Natural killer cell treated with Interleukin-12 subunit alpha and Interleukin-12 subunit beta and Interleukin-15 and Interleukin-18, amount 100 ng/mL, for 72 hours (primary cell): ENCODE measurements around the gene TNC. TPM values are rescaled to one million over a fixed set of nuclear protein-coding genes. Genes with fewer than 3 reads are reported as not detected.

Experiments used
- ATAC-seq, 2 donors: fragments of 150-1000 bp; cut with Tn5 transposase in 1 of 2; sonication (Bioruptor Pico), chemical (Tn5 transposase) in 1 of 2; 2 replicates each; pipeline ENCODE4 v1.10.0; 2021
- DNase-seq: peaks from one replicate; pipeline ENCODE4 v3.0.0; 2022; ENCODE audit warnings: low spot score
- H3K27ac Mint-ChIP-seq, 2 donors: 1 replicate in 1 of 2; 2 replicates in 1 of 2; pipeline ENCODE4 v1.8.0; 2022; ENCODE audit warnings: mixed read lengths in 2 of 2, mild to moderate bottlenecking in 1 of 2, moderate library complexity in 1 of 2
- H3K27me3 Mint-ChIP-seq, 2 donors: 1 replicate in 1 of 2; 2 replicates in 1 of 2; pipeline ENCODE4 v1.8.0; 2022; ENCODE audit warnings: mixed read lengths in 2 of 2
- H3K36me3 Mint-ChIP-seq: one replicate; pipeline ENCODE4 v1.8.0; 2022; ENCODE audit warnings: mixed read lengths
- H3K4me1 Mint-ChIP-seq, 2 donors: 1 replicate in 1 of 2; 2 replicates in 1 of 2; pipeline ENCODE4 v1.8.0; 2022; ENCODE audit warnings: low read depth in 2 of 2, mixed read lengths in 2 of 2, mild to moderate bottlenecking in 1 of 2
- H3K4me3 Mint-ChIP-seq: one replicate; pipeline ENCODE4 v1.8.0; 2022; ENCODE audit warnings: mixed read lengths
- H3K9me3 Mint-ChIP-seq: 2 replicates; pipeline ENCODE4 v1.8.0; 2022; ENCODE audit warnings: mixed read lengths
- total RNA-seq, 2 donors: library from RNA; stranded (reverse); gene quantifications; one replicate each; pipeline ENCODE4 v1.2.3, GENCODE V29; 2022

Gene TNC
- total RNA-seq, 2 donors from 2014 or later: 0.64 TPM; not detected in 1

DNA sequence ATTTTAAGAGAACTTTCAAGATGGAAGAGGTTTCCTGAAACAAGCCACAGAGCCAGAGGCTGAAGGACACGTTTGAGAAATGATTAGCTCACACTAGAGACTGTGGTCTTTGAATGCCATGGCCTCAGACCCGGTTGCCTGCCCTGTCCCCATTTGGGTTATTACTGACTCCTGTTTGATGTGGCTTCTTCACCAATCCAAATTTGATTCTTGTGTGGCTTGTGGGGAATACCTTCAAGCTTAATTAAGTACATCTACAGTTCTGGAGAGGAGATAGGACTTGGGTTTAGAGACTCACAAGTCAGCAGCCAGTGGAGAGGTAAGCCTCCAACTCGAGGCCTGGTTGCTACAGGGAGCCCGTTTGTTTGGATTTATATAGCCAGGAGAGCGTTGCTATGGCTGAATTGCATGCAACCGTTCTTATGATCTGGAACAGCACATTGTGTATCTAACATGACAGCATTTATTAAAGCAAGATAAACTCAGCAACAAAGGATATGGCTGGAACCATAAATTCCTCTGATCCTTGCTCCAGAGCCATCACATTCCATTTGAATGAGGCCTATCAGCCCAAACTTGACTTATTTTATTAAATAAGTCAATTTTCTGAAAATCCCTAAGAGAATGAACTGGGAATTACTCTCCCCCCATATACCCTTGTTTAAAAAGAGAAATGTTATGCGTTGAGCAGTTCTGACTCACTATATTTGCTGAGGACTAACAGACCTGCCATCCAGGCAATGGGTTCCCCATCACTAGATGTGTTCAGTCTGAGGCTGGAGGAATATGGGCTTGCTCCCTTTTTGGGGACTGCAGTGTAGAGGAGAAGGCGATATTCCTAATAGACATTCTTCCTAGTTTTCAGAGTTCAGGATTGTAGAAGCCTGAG is 99.2 kb downstream of the TNC start:
- Mint-ChIP-seq H3K9me3 (no peaks in the 10 kb centered on the region), H3K4me3 (no peak overlapping the region), H3K27ac (no peak overlapping the region), H3K4me1 (peaks cover 3 to 5% of the 10 kb centered on the region in 2 donors), H3K27me3 (peaks cover 8 to 20% of the 10 kb centered on the region in 2 donors), H3K36me3 (no peaks in the 10 kb centered on the region)
- ATAC-seq: peak in 1 of 2 donors; percentile 12
- DNase-seq: no peak

DNA sequence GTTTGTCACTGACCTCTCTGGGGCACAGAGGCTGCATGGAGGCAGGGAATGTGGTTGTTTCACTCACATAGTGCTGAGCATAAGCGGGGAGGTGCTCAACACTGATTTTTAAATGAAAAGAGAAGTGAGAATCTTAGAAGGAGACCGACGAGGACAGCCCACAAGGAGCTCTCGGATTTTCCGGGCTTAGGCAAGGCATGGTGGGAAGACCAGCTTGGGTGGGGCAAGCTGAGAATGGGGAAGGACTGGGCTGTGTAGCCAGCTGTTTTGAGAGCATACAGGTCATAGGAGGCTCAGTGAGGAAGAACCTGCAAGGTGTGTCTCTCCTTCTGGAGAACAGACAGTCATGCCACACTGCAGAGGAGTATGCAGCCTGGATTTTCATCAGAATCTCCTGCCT is 101.6 kb downstream of the TNC start:
- Mint-ChIP-seq H3K9me3 (no peaks in the 10 kb centered on the region), H3K27ac (no peak overlapping the region), H3K27me3 (peaks cover 8 to 22% of the 10 kb centered on the region in 2 donors), H3K36me3 (no peaks in the 10 kb centered on the region), H3K4me3 (no peak overlapping the region), H3K4me1 (peaks cover 3 to 11% of the 10 kb centered on the region in 2 donors)
- no peak for ATAC-seq
- no peak for DNase-seq

DNA sequence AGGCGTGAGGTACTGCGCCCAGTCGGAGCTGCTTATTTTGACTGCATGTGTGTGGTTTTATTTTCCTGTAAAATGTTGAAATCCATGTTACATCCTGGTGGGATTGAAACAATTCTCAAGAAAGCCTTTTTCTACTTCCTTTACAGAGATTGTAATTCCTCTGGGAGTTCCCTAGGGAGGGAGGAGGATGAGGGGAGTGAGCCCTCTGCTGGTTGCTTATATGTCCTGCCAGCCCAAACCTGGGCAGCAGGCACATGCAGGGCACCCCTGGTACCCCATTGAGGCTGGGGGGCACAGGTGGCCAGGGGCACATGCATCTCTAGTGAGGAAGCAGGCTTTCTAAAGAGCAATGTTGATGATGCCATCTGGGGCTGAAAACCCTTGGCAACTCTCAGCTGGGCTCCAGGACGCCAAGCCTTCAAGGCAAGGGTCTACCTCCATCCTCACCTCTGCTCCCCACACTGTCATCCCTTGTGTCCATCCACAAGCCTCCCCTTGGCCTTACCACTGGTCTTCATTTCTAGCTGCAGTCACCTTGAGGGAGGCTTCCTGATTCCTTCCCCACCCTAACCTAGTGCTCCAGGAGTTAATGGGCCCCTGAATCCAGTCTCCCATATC is 102.8 kb downstream of the TNC start:
- Mint-ChIP-seq H3K27me3 (peaks cover 8 to 18% of the 10 kb centered on the region in 2 donors), H3K27ac (no peak overlapping the region), H3K9me3 (no peaks in the 10 kb centered on the region), H3K4me1 (peaks cover 3 to 15% of the 10 kb centered on the region in 2 donors), H3K4me3 (no peak overlapping the region), H3K36me3 (no peaks in the 10 kb centered on the region)
- no peak for DNase-seq
- no peak for ATAC-seq

DNA sequence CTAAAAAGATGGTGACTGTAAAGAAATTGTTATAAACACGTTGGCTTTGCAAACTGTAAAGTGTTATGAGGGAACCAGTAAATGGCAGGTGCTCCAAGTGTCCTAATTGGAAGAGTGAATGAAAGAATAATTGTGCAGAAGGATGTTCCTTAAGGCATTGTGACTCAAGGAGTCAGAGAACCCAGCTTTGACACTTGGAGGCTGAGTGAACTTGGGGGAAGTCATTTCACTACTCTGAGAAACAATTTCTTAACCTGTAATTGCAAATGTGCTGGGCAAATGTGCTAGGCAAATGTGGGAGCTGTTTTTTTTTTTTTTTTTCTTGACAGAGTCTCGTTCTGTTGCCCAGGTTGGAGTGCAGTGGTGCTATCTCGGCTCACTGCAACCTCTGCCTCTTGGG is 103.5 kb downstream of the TNC start:
- H3K4me1 Mint-ChIP-seq: peaks cover 3 to 19% of the 10 kb centered on the region in 2 donors
- peaks cover 8 to 23% of the 10 kb centered on the region in 2 donors for H3K27me3 Mint-ChIP-seq
- no peaks in the 10 kb centered on the region for H3K36me3 Mint-ChIP-seq
- ATAC-seq: no peak
- H3K27ac Mint-ChIP-seq: peak overlapping the region; percentile 34 to 40
- DNase-seq: no peak
- H3K9me3 Mint-ChIP-seq: no peaks in the 10 kb centered on the region
- H3K4me3 Mint-ChIP-seq: no peak overlapping the region

DNA sequence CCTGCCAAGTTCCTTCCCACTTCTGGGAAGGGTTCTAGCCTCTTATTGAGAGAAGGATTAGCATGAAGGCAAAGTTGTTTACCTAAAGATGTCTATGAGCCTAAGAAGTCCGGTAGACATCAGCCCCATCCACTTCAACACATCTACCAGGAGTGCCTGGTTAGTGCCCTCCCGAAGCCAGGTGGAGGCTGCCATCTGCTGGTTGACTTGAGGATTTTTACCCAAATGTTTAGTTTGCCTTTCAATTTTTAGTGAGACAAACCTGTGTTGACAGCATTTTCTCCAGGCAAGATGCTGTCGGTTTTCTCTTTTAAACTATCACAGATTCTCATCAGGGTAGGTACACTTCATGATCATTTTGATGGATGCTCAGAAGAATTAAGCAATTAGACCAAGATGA is 104.0 kb downstream of the TNC start:
- peak overlapping the region; percentile 34 to 40 for H3K27ac Mint-ChIP-seq
- H3K36me3 Mint-ChIP-seq: no peaks in the 10 kb centered on the region
- no peaks in the 10 kb centered on the region for H3K9me3 Mint-ChIP-seq
- peaks cover 3 to 23% of the 10 kb centered on the region in 2 donors for H3K4me1 Mint-ChIP-seq
- H3K4me3 Mint-ChIP-seq: no peak overlapping the region
- H3K27me3 Mint-ChIP-seq: peaks cover 8 to 27% of the 10 kb centered on the region in 2 donors
- ATAC-seq: peak; percentile 73 to 80
- DNase-seq: peak; percentile 77

DNA sequence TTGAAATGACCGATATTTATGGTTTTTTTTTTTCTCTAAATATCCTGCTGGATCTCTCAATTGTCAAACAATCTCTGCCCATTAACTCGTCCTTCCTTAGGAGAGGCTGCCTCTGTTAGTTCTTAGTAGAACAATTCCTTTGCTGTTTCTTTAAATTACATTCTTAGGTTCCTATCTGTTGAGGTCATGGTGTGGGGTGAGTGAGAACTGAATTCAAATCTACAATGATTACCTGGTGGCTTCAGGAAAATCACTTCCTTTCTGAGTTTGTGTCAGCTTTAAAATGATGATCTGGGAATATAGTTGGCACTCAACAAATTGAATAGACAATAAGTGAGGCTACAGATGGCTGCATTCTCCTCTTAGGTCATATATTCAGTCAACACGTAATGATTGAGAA is 105.5 kb downstream of the TNC start:
- H3K4me1 Mint-ChIP-seq: peaks cover 3 to 27% of the 10 kb centered on the region in 2 donors
- peaks cover 8 to 29% of the 10 kb centered on the region in 2 donors for H3K27me3 Mint-ChIP-seq
- ATAC-seq (no peak), DNase-seq (no peak)
- no peak overlapping the region for H3K4me3 Mint-ChIP-seq
- no peak overlapping the region for H3K27ac Mint-ChIP-seq
- H3K9me3 Mint-ChIP-seq: no peaks in the 10 kb centered on the region
- H3K36me3 Mint-ChIP-seq: no peaks in the 10 kb centered on the region

DNA sequence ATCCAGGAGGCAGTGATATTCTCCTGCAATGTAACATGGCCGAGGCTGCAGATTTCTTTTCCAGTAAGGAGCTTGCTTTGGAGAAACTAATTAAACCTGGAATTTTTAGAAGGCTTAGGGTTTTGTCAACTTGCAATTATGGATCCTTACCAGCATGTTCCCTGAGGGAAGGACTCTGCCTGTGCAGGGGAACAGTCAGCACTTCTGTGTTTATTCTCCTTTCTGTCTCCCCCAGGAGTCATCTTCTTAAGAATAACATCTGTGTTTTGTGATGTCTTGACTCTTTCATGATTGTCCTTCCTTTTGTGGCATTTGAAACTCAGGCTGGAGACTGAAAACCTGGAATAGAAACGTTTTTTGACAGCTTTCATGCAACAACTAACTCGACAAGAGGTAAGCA is 107.1 kb downstream of the TNC start:
- H3K27me3 Mint-ChIP-seq: peaks cover 3 to 22% of the 10 kb centered on the region in 2 donors
- DNase-seq (no peak), ATAC-seq (no peak)
- peaks cover 7 to 38% of the 10 kb centered on the region in 2 donors for H3K4me1 Mint-ChIP-seq
- no peaks in the 10 kb centered on the region for H3K9me3 Mint-ChIP-seq
- peak overlapping the region in 1 of 2 donors; percentile 7 for H3K27ac Mint-ChIP-seq
- H3K36me3 Mint-ChIP-seq: no peaks in the 10 kb centered on the region
- H3K4me3 Mint-ChIP-seq: no peak overlapping the region

DNA sequence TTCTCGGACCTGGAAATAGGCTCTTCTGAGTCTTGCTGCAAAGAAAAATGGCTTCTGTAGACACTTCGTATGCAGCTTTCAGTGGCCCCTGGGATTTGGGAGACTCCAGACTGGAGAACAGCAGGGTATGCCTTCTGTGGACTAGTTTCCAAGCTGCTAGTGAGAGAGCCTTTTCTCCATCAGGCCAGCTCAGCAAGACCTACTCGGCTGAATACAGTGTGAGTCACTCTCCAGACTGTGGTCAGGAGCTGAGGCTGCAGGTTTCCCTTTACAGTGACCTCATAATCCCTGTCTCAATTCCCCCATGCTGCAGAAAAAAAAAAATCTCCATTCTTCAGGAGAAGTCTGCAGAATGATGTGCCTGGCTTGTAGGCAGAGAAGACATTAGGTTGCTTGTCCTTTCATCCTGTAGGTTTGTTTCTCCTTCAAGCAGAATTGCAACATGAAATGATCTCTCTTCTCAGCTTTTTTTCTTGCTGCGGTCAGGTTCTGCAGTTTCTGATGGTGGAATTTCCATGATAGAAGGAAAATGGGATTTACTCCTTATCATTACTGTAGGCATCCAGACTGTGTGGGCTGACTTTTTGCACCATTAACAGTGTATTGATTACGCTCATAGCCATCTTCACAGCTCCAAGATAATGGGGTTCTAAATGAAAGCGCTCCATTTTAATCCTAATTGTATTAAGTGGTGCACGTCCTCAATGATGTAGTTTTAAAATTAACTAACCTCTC is 109.3 kb downstream of the TNC start:
- Mint-ChIP-seq H3K4me3 (no peak overlapping the region), H3K27me3 (peaks cover 0 to 19% of the 10 kb centered on the region in 2 donors), H3K36me3 (no peaks in the 10 kb centered on the region), H3K4me1 (peaks cover 4 to 49% of the 10 kb centered on the region in 2 donors), H3K9me3 (no peaks in the 10 kb centered on the region), H3K27ac (no peak overlapping the region)
- peak; percentile 64 to 66 for ATAC-seq
- no peak for DNase-seq

DNA sequence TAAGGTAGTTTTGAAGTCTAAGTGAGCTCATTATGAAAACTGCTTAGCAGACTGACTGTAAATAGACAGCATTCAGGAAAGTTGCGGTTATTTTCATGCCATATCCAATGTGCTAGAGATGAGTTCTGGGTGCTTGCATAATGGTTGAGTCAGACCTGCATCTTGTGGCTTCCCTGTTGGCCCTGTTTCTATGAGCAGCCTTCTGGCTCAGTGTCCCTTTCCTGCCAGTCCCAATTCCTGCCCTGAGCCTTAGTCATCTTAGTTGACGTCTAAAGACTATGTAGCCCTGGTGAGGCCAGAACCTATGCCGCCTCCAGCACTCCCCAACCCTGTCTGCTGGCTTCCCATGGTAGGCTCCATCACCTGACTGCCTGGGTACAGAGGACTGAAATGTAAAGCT is 111.3 kb downstream of the TNC start:
- H3K36me3 Mint-ChIP-seq: no peaks in the 10 kb centered on the region
- peaks cover 4 to 43% of the 10 kb centered on the region in 2 donors for H3K4me1 Mint-ChIP-seq
- H3K27me3 Mint-ChIP-seq: peaks cover 0 to 14% of the 10 kb centered on the region in 2 donors
- H3K4me3 Mint-ChIP-seq: peak overlapping the region; percentile 53
- DNase-seq (no peak), ATAC-seq (peak; percentile 62 to 84)
- H3K9me3 Mint-ChIP-seq: no peaks in the 10 kb centered on the region
- H3K27ac Mint-ChIP-seq: peak overlapping the region in 1 of 2 donors; percentile 35

DNA sequence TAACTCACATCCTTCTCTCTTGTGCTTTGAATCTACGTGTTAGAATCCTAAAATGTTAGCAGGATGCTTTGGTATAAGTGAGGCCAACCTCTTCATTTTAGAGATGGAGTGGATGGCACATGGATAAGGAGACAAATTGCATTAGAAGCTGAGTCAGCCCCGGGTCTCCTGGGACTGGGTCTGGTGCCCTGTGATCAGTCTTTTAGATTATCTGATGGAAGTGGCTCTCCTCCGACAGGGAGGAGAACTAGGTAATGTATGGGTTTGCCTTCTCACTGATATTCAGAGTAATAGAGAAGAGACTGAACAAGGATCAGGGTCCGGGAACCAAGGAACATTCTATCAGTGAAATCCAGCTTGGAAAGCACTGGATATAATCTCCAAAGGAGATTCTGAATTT is 112.6 kb downstream of the TNC start:
- no peaks in the 10 kb centered on the region for H3K36me3 Mint-ChIP-seq
- H3K27me3 Mint-ChIP-seq: peaks cover 0 to 14% of the 10 kb centered on the region in 2 donors
- H3K9me3 Mint-ChIP-seq: no peaks in the 10 kb centered on the region
- peaks cover 4 to 41% of the 10 kb centered on the region in 2 donors for H3K4me1 Mint-ChIP-seq
- H3K4me3 Mint-ChIP-seq: peak overlapping the region; percentile 53
- no peak for ATAC-seq
- no peak for DNase-seq
- H3K27ac Mint-ChIP-seq: peak overlapping the region in 1 of 2 donors; percentile 63

DNA sequence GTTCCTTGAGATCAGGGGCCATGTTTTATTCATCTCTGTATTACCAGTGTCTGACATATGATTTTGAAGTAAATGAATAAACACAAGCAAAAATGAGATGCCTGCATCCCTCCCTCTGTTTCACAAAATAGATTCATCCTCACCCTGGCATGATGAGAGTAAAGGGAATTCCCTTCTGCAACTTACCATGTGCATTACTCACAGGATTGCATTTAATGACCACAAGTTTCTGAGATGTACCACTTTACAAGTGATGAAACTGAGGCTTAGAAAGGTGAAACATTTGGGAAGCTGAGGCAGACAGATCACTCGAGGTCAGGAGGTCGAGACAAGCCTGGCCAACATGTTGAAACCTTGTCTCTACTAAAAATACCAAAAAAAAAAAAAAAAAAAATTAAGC is 113.4 kb downstream of the TNC start:
- H3K9me3 Mint-ChIP-seq: no peaks in the 10 kb centered on the region
- H3K4me1 Mint-ChIP-seq: peaks cover 4 to 40% of the 10 kb centered on the region in 2 donors
- H3K27me3 Mint-ChIP-seq: peaks cover 4 to 12% of the 10 kb centered on the region in 2 donors
- peak overlapping the region in 1 of 2 donors; percentile 63 for H3K27ac Mint-ChIP-seq
- DNase-seq: no peak
- peak; percentile 29 to 46 for ATAC-seq
- no peaks in the 10 kb centered on the region for H3K36me3 Mint-ChIP-seq
- H3K4me3 Mint-ChIP-seq: no peak overlapping the region

DNA sequence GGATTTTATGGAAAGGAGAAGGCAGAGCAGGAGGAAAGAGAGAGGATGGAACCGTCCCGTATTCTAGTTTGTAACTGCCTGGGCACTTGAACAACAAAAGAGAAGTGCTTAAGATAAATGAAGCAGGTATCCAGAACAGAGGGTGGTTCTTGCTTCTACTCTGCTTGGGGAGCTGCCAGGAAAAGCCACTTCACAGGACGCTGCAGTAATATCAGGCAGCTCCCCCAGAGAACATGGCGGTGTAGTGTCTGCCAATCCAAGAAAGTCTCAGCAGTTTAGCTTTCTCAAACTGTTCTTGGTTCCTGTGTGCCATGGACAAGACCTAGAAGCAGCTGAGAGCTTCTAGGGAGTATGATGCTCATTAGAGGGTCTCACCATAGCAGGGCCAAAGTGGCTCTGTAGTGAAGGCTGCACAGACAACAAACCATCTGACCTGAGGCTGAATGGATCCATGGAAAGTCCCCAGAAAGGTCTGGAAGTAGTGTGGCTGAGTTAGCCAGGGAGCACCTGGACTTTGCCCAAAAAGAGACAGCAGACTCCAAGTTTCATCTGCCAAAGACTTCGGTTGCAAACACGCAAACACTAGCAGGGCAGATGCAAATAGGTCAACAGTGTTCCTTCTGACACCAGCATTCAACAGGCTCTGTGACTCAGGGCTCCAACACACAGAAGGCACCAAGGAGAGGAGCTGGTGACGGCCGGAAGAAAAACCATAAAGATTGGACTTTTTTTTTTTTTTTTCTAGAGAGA is 115.4 kb downstream of the TNC start:
- no peak overlapping the region for H3K4me3 Mint-ChIP-seq

DNA sequence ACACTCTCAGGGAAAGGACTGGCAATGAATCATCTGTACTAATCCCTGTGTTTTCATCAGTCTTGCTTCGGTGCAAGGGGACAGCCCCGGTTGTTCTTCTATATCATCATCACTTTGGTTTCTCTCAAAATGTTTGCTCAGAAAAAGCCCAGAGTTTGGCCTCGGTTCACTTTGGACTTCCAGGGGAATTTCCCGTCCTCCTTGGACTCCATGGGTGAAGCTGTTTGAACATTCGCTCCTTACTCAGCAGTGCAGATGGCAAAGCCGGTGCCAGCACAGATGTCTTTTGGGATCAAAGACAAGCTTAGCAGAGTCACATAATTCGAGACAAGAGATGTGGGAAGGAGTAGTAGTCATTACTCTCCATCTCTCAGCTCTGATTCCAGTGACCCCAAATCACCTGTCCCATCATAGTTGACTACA is 117.7 kb downstream of the TNC start:
- ATAC-seq (peak in 1 of 2 donors; percentile 50), DNase-seq (no peak)
- peaks cover 6 to 7% of the 10 kb centered on the region in 2 donors for H3K27me3 Mint-ChIP-seq
- H3K4me3 Mint-ChIP-seq: peak overlapping the region; percentile 67
- H3K36me3 Mint-ChIP-seq: no peaks in the 10 kb centered on the region
- H3K9me3 Mint-ChIP-seq: no peaks in the 10 kb centered on the region
- no peak overlapping the region for H3K27ac Mint-ChIP-seq
- H3K4me1 Mint-ChIP-seq: peaks cover 0 to 15% of the 10 kb centered on the region in 2 donors

More for the DNA sequence above, 115.4 kb downstream of the TNC start:
- H3K27ac Mint-ChIP-seq: no peak overlapping the region
- DNase-seq (no peak), ATAC-seq (no peak)
- H3K36me3 Mint-ChIP-seq: no peaks in the 10 kb centered on the region
- no peaks in the 10 kb centered on the region for H3K9me3 Mint-ChIP-seq
- peaks cover 6 to 8% of the 10 kb centered on the region in 2 donors for H3K27me3 Mint-ChIP-seq
- peaks cover 4 to 32% of the 10 kb centered on the region in 2 donors for H3K4me1 Mint-ChIP-seq
